Measurements from ENCODE around the gene CPXM1.

Gene CPXM1

GRCh38 chr20:2760952-2761305 is 39.5 kb downstream of the CPXM1 start:
- Histone ChIP-seq H3K9me3 (ENCODE audit: severe bottlenecking) (no peaks in the 10 kb centered on the region), H3K27ac (ENCODE audit: poor library complexity, severe bottlenecking) (no peak overlapping the region), H3K36me3 (ENCODE audit: low read depth) (no peaks in the 10 kb centered on the region), H3K27me3 (ENCODE audit: insufficient read depth, poor library complexity, severe bottlenecking) (no peaks in the 10 kb centered on the region), H3K4me1 (ENCODE audit: insufficient read depth, poor library complexity, severe bottlenecking) (no peaks in the 10 kb centered on the region), H3K4me3 (ENCODE audit: severe bottlenecking) (no peak overlapping the region)
- ATAC-seq (ENCODE audit: low read depth): no peak
- TF ChIP-seq, protein P1, sequence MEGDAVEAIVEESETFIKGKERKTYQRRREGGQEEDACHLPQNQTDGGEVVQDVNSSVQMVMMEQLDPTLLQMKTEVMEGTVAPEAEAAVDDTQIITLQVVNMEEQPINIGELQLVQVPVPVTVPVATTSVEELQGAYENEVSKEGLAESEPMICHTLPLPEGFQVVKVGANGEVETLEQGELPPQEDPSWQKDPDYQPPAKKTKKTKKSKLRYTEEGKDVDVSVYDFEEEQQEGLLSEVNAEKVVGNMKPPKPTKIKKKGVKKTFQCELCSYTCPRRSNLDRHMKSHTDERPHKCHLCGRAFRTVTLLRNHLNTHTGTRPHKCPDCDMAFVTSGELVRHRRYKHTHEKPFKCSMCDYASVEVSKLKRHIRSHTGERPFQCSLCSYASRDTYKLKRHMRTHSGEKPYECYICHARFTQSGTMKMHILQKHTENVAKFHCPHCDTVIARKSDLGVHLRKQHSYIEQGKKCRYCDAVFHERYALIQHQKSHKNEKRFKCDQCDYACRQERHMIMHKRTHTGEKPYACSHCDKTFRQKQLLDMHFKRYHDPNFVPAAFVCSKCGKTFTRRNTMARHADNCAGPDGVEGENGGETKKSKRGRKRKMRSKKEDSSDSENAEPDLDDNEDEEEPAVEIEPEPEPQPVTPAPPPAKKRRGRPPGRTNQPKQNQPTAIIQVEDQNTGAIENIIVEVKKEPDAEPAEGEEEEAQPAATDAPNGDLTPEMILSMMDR (IDR thresholded peaks at IDR 0.05; ENCODE audit: poor library complexity, severe bottlenecking): no peak
- no peak for DNase-seq (ENCODE audit: low spot score)

DNA sequence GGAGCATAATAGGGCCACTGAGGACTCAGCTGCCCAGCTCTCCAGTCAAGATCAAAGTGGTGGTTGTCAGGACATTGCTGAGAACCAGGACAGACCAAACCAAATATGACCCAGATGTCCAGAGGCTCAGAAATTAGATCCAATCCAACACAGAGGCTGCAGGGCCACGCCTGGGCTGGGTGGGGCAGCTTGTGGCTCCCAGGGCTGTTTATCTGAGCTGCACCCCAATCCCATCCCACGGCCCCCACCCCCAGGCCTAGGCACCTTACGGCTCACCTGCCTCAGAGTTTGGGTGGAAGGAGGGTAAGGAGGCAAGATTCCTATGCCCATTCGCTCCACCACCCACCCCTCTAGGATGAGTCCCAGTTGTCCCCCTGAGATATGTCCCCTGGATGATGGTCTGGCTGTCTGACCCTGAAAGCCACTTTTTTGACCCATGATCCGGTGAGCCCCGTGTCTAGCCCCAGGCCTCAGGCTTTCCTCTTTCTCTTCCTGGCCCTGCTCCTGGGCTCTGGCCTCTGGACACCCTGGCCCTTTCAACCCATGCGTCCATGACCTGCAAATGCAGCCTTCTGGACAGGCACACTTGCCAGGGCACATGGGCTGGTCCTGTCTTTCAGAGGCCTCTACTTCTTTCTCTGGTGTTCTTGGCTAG is 40.0 kb downstream of the CPXM1 start:
- Histone ChIP-seq H3K27me3 (ENCODE audit: insufficient read depth, poor library complexity, severe bottlenecking) (no peaks in the 10 kb centered on the region), H3K9me3 (ENCODE audit: severe bottlenecking) (no peaks in the 10 kb centered on the region), H3K4me3 (ENCODE audit: severe bottlenecking) (no peak overlapping the region), H3K36me3 (ENCODE audit: low read depth) (no peaks in the 10 kb centered on the region), H3K4me1 (ENCODE audit: insufficient read depth, poor library complexity, severe bottlenecking) (no peaks in the 10 kb centered on the region), H3K27ac (ENCODE audit: poor library complexity, severe bottlenecking) (no peak overlapping the region)
- DNase-seq (ENCODE audit: low spot score) (no peak), ATAC-seq (ENCODE audit: low read depth) (no peak)
- TF ChIP-seq, protein P1 (IDR thresholded peaks at IDR 0.05; ENCODE audit: poor library complexity, severe bottlenecking): no peak

DNA sequence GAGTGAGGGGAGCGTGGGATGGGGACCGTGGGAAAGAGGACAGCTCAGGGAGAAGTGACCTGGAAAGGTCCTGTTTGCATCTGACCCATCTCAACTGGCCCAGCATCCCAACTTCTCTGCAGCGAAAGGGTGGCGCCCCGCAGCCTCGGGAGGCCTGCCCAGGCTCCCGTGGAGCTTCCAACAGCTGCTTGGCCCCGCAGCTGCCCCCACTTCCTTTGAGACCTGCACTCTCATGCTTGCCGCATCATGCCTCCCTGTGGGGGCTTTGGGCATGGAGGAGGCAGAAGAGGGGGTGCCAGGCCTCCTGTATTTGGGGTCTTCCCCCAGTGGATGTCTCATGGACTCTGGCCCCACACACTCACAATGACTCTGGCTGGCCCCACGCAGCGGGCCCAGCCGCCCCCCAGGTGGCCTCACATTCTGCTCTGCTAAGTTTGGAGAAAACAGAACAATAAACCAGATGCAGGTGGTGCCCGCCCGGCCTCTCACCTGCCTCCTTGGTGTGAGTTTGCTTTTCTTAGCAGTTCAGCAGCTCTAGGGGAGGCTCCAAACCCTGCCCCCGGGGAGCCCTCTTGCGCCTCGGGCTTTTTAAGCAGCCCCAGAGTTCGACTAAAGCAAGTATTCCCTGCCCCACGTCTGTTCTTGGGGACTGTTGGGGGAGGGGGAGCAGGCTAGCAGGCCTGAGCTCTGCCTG is 40.7 kb downstream of the CPXM1 start:
- TF ChIP-seq, protein P1 (IDR thresholded peaks at IDR 0.05; ENCODE audit: poor library complexity, severe bottlenecking): no peak
- Histone ChIP-seq H3K4me3 (ENCODE audit: severe bottlenecking) (no peak overlapping the region), H3K27ac (ENCODE audit: poor library complexity, severe bottlenecking) (no peak overlapping the region), H3K4me1 (ENCODE audit: insufficient read depth, poor library complexity, severe bottlenecking) (no peaks in the 10 kb centered on the region), H3K9me3 (ENCODE audit: severe bottlenecking) (no peaks in the 10 kb centered on the region), H3K27me3 (ENCODE audit: insufficient read depth, poor library complexity, severe bottlenecking) (no peaks in the 10 kb centered on the region), H3K36me3 (ENCODE audit: low read depth) (no peaks in the 10 kb centered on the region)
- DNase-seq (ENCODE audit: low spot score): no peak
- ATAC-seq (ENCODE audit: low read depth): no peak

GRCh38 chr20:2759143-2759542 is 41.3 kb downstream of the CPXM1 start:
- Histone ChIP-seq H3K36me3 (ENCODE audit: low read depth) (no peaks in the 10 kb centered on the region), H3K27me3 (ENCODE audit: insufficient read depth, poor library complexity, severe bottlenecking) (peaks cover 5% of the 10 kb centered on the region), H3K4me3 (ENCODE audit: severe bottlenecking) (no peak overlapping the region), H3K9me3 (ENCODE audit: severe bottlenecking) (no peaks in the 10 kb centered on the region), H3K4me1 (ENCODE audit: insufficient read depth, poor library complexity, severe bottlenecking) (no peaks in the 10 kb centered on the region), H3K27ac (ENCODE audit: poor library complexity, severe bottlenecking) (no peak overlapping the region)
- no peak for DNase-seq (ENCODE audit: low spot score)
- TF ChIP-seq, protein P1 (IDR thresholded peaks at IDR 0.05; ENCODE audit: poor library complexity, severe bottlenecking): no peak
- ATAC-seq (ENCODE audit: low read depth): no peak

- TF ChIP-seq, protein P1 (IDR thresholded peaks at IDR 0.05; ENCODE audit: poor library complexity, severe bottlenecking): no peak
- DNase-seq (ENCODE audit: low spot score) (no peak), ATAC-seq (ENCODE audit: low read depth) (no peak)
- Histone ChIP-seq H3K36me3 (ENCODE audit: low read depth) (no peaks in the 10 kb centered on the region), H3K27me3 (ENCODE audit: insufficient read depth, poor library complexity, severe bottlenecking) (peaks cover 14% of the 10 kb centered on the region), H3K4me3 (ENCODE audit: severe bottlenecking) (no peak overlapping the region), H3K4me1 (ENCODE audit: insufficient read depth, poor library complexity, severe bottlenecking) (no peaks in the 10 kb centered on the region), H3K9me3 (ENCODE audit: severe bottlenecking) (no peaks in the 10 kb centered on the region), H3K27ac (ENCODE audit: poor library complexity, severe bottlenecking) (no peak overlapping the region)
These were observed 42.5 kb downstream of the CPXM1 start for GRCh38 chr20:2757969-2758368.

Data from RWPE2 (cell line).